Ishikawa (cell line): Measurements from ENCODE around the gene GMPPA.

ENCODE experiments used
- CEBPB ChIP-seq: IDR thresholded peaks from 2 replicates; pipeline ENCODE4 v1.6.1; 2012
- CREB1 ChIP-seq: IDR thresholded peaks from 2 replicates; pipeline ENCODE4 v1.6.1; 2012; ENCODE audit warnings: low read depth
- EP300 ChIP-seq: IDR thresholded peaks from 2 replicates; pipeline ENCODE4 v1.6.1; 2012; ENCODE audit warnings: borderline replicate concordance
- MAX ChIP-seq: IDR thresholded peaks from 2 replicates; pipeline ENCODE4 v1.6.1; 2012
- NFIC ChIP-seq: IDR thresholded peaks from 2 replicates; pipeline ENCODE4 v1.6.1; 2012
- RAD21 ChIP-seq: IDR thresholded peaks from 2 replicates; pipeline ENCODE4 v1.6.1; 2012; ENCODE audit warnings: low read depth
- REST ChIP-seq: IDR thresholded peaks from 2 replicates; pipeline ENCODE4 v1.6.1; 2012; ENCODE audit warnings: low read depth, mild to moderate bottlenecking
- TAF1 ChIP-seq: IDR thresholded peaks from 2 replicates; pipeline ENCODE4 v1.6.1; 2012; ENCODE audit warnings: low read depth, mild to moderate bottlenecking
- TCF12 ChIP-seq: IDR thresholded peaks from 2 replicates; pipeline ENCODE4 v1.6.1; 2012; ENCODE audit warnings: low read depth
- YY1 ChIP-seq: IDR thresholded peaks from 2 replicates; pipeline ENCODE4 v1.6.1; 2012; ENCODE audit warnings: low read depth
- ZBTB7A ChIP-seq: IDR thresholded peaks from 2 replicates; pipeline ENCODE4 v1.6.1; 2012; ENCODE audit warnings: low read depth

GRCh38 chr2:219470429-219470828, 28.3 kb upstream of the GMPPA start:
- TF ChIP-seq MAX: no peak
- no peak for TF ChIP-seq CEBPB
- no peak for TF ChIP-seq REST
- TF ChIP-seq NFIC: no peak
- no peak for TF ChIP-seq RAD21
- TF ChIP-seq CREB1: no peak
- no peak for TF ChIP-seq TAF1
- no peak for TF ChIP-seq TCF12
- TF ChIP-seq YY1: no peak
- no peak for TF ChIP-seq EP300
- no peak for TF ChIP-seq ZBTB7A
